ENCODE measurements around the gene LRP1B. TPM values are rescaled to one million over a fixed set of nuclear protein-coding genes. Genes with fewer than 3 reads are reported as not detected.

Gene LRP1B
- total RNA-seq, 2 donors from 2014 or later, result 0.09 to 0.59 TPM

DNA sequence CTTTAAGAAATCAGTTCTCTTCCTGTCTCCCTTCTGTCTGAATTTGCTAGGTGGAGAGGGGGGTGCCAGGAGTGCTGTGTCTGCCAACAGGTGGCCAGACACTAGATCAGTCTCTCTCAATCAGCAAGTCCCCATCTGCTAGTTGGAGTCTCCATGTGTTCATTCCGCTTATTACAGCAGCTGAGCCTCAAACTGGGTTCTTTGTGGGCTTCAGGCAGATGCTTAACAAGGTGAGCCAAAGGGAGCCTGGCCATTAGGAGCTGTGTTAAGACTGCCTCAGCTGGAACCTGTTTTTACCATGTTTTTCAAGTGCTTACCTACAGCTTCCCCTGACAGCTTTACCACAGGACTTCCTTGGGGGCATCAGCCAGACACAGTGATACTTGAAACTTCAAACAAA, 401.9 kb downstream of the LRP1B start:
- intact Hi-C loops (cut with DNase I, micrococcal nuclease), result no loop called here
- DNase-seq (no peak), ATAC-seq (no peak)

DNA sequence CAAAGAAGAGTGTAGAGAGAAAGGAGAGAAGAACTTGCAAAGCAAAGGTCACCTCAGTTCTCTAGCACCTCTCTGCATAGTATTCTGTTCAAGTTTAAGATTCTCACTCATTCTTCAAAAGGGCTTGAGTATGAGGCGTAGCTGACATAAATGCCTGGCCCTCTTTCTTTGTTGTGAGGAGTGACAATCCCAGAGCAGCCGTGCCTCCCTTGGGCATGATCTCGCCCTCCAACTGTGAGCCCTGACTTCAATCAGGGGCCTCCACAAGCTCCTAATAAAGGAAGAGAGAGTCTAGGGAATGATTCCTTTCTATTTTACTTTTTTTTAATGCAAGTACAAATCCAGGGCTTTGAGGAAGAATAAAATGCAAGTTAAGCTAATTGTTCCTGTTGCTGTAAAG, 402.7 kb downstream of the LRP1B start:
- ATAC-seq, result no peak
- intact Hi-C loops (cut with DNase I, micrococcal nuclease), result no loop called here
- DNase-seq, result no peak

DNA sequence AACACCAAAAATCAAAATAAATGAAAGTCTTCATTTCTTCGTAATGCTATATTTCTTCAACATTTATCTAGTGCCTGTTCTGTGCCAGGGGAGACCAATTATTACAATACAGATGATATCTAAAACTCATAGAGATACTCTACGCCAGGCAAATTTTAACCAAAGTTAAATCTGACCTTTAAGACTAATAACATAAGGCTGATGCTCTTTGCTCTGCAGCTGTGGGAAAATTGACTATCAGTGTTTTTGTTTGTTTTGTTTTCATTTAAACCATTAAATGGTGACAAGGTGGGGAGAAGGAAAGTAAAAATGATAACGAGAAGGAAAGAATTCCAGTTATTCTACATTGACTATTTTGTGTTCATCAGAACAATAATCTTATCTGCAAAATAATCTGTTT, 406.4 kb downstream of the LRP1B start:
- DNase-seq, result no peak
- ATAC-seq, result no peak
- intact Hi-C loops (cut with DNase I, micrococcal nuclease), result no loop called here

GRCh38 chr2:141723814-141724213, 407.0 kb downstream of the LRP1B start:
- DNase-seq, result no peak
- intact Hi-C loops (cut with DNase I, micrococcal nuclease), result no loop called here
- no peak for ATAC-seq

GRCh38 chr2:141720476-141720875, 410.3 kb downstream of the LRP1B start:
- intact Hi-C loops (cut with DNase I, micrococcal nuclease), result no loop called here
- no peak for ATAC-seq
- no peak for DNase-seq

GRCh38 chr2:141714496-141714895, 416.3 kb downstream of the LRP1B start:
- DNase-seq, result no peak
- intact Hi-C loops (cut with DNase I, micrococcal nuclease), result no loop called here
- ATAC-seq, result no peak

DNA sequence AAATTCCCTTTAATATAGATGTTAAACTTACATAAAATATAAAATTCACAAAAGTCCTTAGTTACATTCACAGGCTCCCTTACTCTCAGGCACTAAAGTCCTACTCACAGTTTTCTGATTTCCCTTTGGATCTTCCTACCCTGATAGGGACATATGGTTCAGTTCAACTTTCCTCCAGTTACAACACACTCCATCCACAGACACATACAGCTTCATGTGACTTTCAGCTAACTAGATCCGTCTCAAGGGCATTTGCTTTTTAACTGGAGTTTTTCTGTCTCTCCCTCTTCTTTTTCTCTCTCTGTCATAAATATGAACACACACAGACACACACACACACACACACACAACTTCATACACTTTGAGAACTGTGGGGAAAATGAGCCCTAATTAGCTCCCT, 419.2 kb downstream of the LRP1B start:
- intact Hi-C loops (cut with DNase I, micrococcal nuclease), result no loop called here
- DNase-seq, result no peak
- no peak for ATAC-seq

GRCh38 chr2:141710589-141711239, 420.1 kb downstream of the LRP1B start:
- ATAC-seq (no peak), DNase-seq (no peak)
- intact Hi-C loops (cut with DNase I, micrococcal nuclease), result no loop called here

GRCh38 chr2:141709756-141710155, 421.1 kb downstream of the LRP1B start:
- intact Hi-C loops (cut with DNase I, micrococcal nuclease), result no loop called here
- ATAC-seq (no peak), DNase-seq (no peak)

- no peak for DNase-seq
- intact Hi-C loops (cut with DNase I, micrococcal nuclease), result no loop called here
- ATAC-seq, result no peak
Observed at GRCh38 chr2:141707486-141707885, 423.3 kb downstream of the LRP1B start.

DNA sequence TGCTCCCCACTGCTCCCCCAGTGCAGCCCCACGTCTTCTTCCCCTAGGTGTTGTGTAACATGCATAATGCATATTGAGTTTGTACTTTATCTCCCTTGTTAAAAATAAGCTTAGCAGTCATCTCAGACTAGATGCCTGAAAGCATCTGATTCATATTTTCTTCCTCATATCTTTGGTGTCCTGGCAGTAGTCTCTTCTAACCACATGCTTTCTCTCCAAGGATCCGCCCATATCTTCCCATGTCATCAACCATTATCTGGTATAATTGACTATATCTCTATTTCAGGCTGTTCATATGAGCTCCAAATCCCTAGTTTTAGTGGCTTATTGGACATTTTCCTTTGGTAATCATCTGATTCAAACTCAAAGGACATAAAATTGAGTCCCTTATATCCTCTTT, 426.3 kb downstream of the LRP1B start:
- no peak for ATAC-seq
- intact Hi-C loops (cut with DNase I, micrococcal nuclease), result no loop called here

DNA sequence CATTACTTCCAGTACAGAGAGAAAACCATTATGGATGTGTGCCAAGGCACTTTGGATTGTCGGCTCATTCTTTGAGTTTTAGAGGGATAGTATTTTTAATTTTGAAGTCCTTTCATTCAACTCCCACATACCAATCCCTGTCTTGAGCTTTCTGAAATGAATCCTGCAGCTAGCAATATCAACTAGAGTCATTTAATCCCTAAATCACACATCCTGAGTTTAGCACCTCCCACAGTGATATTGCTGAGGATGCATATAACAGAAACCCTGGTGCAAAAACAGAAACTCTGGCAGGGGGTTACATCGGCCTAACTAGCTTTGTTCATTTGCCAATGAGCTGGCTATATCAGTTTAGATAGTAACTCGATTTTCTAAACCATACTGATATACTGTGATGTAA, 427.3 kb downstream of the LRP1B start:
- intact Hi-C loops (cut with DNase I, micrococcal nuclease), result no loop called here
- ATAC-seq, result no peak
- DNase-seq, result no peak

More for the DNA sequence above, 426.3 kb downstream of the LRP1B start:
- DNase-seq, result no peak

GRCh38 chr2:141701618-141702017, 429.2 kb downstream of the LRP1B start:
- no peak for ATAC-seq
- DNase-seq, result no peak
- intact Hi-C loops (cut with DNase I, micrococcal nuclease), result no loop called here

GRCh38 chr2:141699573-141699972, 431.2 kb downstream of the LRP1B start:
- intact Hi-C loops (cut with DNase I, micrococcal nuclease), result no loop called here
- no peak for DNase-seq
- ATAC-seq, result no peak

DNA sequence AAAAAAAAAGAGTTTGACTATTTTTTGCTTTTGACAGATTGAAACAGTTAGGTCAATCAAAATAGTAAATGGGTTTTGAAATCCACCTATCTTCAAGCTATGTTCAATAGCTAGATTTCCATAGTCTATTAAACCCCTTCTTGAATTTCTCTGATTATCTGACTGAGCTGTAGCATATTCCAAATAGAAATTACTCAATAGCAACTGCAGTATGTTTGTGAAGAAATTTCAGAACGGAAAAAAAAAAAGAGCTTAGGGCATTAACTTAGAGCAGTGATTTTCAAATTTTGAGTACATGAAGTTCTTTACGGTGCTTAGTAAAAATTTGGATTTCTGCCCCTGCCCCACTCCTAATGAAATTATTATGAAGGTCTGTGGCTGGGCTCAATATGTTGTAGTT, 432.3 kb downstream of the LRP1B start:
- ATAC-seq (no peak), DNase-seq (no peak)

GRCh38 chr2:141697035-141697434, 433.8 kb downstream of the LRP1B start:
- no peak for DNase-seq
- intact Hi-C loops (cut with DNase I, micrococcal nuclease), result no loop called here
- no peak for ATAC-seq

More for the DNA sequence above, 432.3 kb downstream of the LRP1B start:
- intact Hi-C loops (cut with DNase I, micrococcal nuclease), result no loop called here

DNA sequence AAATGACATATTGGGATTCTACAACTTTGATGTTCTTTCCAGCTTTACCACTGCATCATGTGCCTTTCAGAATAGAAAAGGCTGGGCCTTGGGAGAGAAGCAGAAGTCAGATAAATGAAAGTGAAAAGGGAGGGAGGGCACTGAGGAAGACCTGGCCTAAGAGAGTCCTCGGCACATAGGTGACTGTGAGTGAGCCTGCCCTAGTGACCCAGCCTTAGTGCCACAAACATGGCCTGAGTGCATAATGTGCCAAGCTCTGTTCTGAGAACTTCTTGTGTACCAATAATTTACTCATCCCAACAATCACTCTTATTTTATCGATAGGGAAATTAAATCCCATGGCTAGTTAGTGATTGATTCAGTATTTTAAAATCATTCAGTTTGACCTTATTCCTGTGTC, 436.6 kb downstream of the LRP1B start:
- DNase-seq (no peak), ATAC-seq (no peak)
- intact Hi-C loops (cut with DNase I, micrococcal nuclease), result no loop called here

GRCh38 chr2:141692829-141693228, 438.0 kb downstream of the LRP1B start:
- intact Hi-C loops (cut with DNase I, micrococcal nuclease), result no loop called here
- ATAC-seq (no peak), DNase-seq (no peak)

DNA sequence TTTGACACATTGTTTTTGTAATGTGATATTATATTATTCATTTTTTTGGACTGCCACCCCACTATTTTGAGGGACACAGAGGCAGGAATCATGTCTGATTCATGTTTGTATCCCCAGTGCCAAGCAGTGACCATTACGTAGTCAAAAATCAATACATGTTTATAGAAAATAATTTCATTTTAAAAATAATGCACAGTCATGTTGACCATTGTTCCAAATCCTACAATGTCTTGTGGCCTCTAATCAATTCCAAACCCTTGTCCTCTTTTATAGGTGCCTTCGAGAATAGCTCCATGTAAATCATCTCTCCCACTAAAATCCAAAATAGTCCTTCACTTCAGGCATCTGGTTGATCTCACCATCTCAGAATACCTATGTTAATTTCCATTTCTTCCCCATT, 454.7 kb downstream of the LRP1B start:
- DNase-seq, result no peak
- intact Hi-C loops (cut with DNase I, micrococcal nuclease), result no loop called here
- no peak for ATAC-seq

GRCh38 chr2:141666191-141666590, 464.6 kb downstream of the LRP1B start:
- intact Hi-C loops (cut with DNase I, micrococcal nuclease), result no loop called here
- DNase-seq, result no peak
- no peak for ATAC-seq

- intact Hi-C loops (cut with DNase I, micrococcal nuclease), result no loop called here
- ATAC-seq, result no peak
Observed at GRCh38 chr2:141660232-141660631, 470.6 kb downstream of the LRP1B start.

More at GRCh38 chr2:141660232-141660631, 470.6 kb downstream of the LRP1B start:
- DNase-seq, result no peak
